ENCODE data around the gene TST. TPM values are rescaled to one million over a fixed set of nuclear protein-coding genes. Genes with fewer than 3 reads are reported as not detected.

The TST gene
- polyA plus RNA-seq, 3 donors: 17.3 to 41.7 (median 34.5) TPM

GRCh38 chr22:36988075-36988832 lies 31.0 kb downstream of the TST start:
- H3K27me3 Mint-ChIP-seq (ENCODE audit: low read depth in 3 of 3): peaks cover 8 to 30% (median 18%) of the 10 kb centered on the region in 3 donors
- WGBS (ENCODE audit: insufficient coverage): 78% methylated on average over 4 of the region's 12 CpGs
- intact Hi-C loops (cut with micrococcal nuclease): no loop called here

More at GRCh38 chr22:36988075-36988832, 31.0 kb downstream of the TST start:
- Mint-ChIP-seq H3K27ac (no peak overlapping the region), H3K4me1 (peaks cover 7% of the 10 kb centered on the region), H3K4me3 (no peak overlapping the region), H3K36me3 (no peaks in the 10 kb centered on the region), H3K9me3 (peaks cover 3 to 14% (median 11%) of the 10 kb centered on the region in 7 donors)
- Histone ChIP-seq H4K20me1 (ENCODE audit: insufficient read depth, low read length) (no peaks in the 10 kb centered on the region), H3K36me3 (replicated peaks in 1 of 2; ENCODE audit: control insufficient read depth in 1 of 2, insufficient read depth in 2 of 2, low read length in 2 of 2) (no peaks in the 10 kb centered on the region), H2AFZ (ENCODE audit: insufficient read depth, low read depth, low read length, poor library complexity, severe bottlenecking) (no peak overlapping the region), H3K9me3 (replicated peaks in 1 of 2; ENCODE audit: control insufficient read depth in 1 of 2, insufficient read depth in 1 of 2, low read length in 2 of 2) (peaks cover 7 to 10% of the 10 kb centered on the region in 2 donors), H3K4me1 (ENCODE audit: control insufficient read depth in 1 of 2, insufficient read depth in 2 of 2, low read length in 2 of 2) (peaks cover 5 to 9% of the 10 kb centered on the region in 2 donors), H3K4me2 (replicated peaks; ENCODE audit: extremely low read depth, low read length, poor library complexity, severe bottlenecking) (no peak overlapping the region), H3K4me3 (replicated peaks in 1 of 3; ENCODE audit: low read depth in 2 of 3, low read length in 3 of 3) (no peak overlapping the region), H3K79me2 (ENCODE audit: insufficient read depth, low read length) (no peaks in the 10 kb centered on the region), H3K9ac (ENCODE audit: insufficient read depth, low read length, poor library complexity, severe bottlenecking) (no peak overlapping the region), H3K27me3 (ENCODE audit: control insufficient read depth in 2 of 2, insufficient read depth in 2 of 2, low read length in 2 of 2) (peaks cover 3 to 18% of the 10 kb centered on the region in 2 donors), H3K27ac (ENCODE audit: low read depth in 1 of 2, low read length in 2 of 2) (no peak overlapping the region)
- no peak for TF ChIP-seq CTCF (IDR thresholded peaks at IDR 0.05)
- DNase-seq: no peak

Data from CD14-positive monocyte (primary cell).